AG10803 (cell line): ENCODE measurements around the gene WDR91.

Experiments
- DNase-seq: peaks from one replicate; pipeline ENCODE4 v3.0.0; 2010; ENCODE audit warnings: low read depth
- H3K4me3 ChIP-seq: 2 replicates; pipeline ENCODE4 v1.5.1; 2011; ENCODE audit warnings: mild to moderate bottlenecking, low read length, control low read depth
- CTCF ChIP-seq: conservative IDR thresholded peaks from 2 replicates; pipeline ENCODE4 v1.5.1; 2011; ENCODE audit warnings: mild to moderate bottlenecking, low read length, control low read depth, inconsistent platforms

Gene WDR91

GRCh38 chr7:135151132-135151531 lies 60.2 kb downstream of the WDR91 start:
- TF ChIP-seq CTCF: no peak
- no peak for DNase-seq
- no peak overlapping the region for H3K4me3 ChIP-seq

GRCh38 chr7:135150072-135150782 lies 61.1 kb downstream of the WDR91 start:
- no peak overlapping the region for H3K4me3 ChIP-seq
- no peak for DNase-seq
- TF ChIP-seq CTCF: no peak

GRCh38 chr7:135147899-135148721 lies 63.2 kb downstream of the WDR91 start, which contains the start of gene TMEM140:
TMEM140 (plus strand) TSS chr7:135148072; CDS start chr7:135164442, 16,370 bp downstream.
- peak; percentile 18; the same call in 1 of the 2 replicates for TF ChIP-seq CTCF
- DNase-seq: peak; percentile 63
- peak within 1 kb of the TSS; percentile 72 for H3K4me3 ChIP-seq

- no peak for TF ChIP-seq CTCF
- peak overlapping the region; percentile 72 for H3K4me3 ChIP-seq
- DNase-seq: peak; percentile 49
These were observed 63.9 kb downstream of the WDR91 start for GRCh38 chr7:135147341-135147898.

- DNase-seq: no peak
- no peak for TF ChIP-seq CTCF
- no peak overlapping the region for H3K4me3 ChIP-seq
These were observed 67.2 kb downstream of the WDR91 start for GRCh38 chr7:135143885-135144668.
